Stimulated activated CD4-positive, alpha-beta T cell treated with anti-CD3 and anti-CD28 coated beads, Interleukin-1b, Interleukin-23, amount 100 ng/mL, for 24 hours (primary cell): Measurements from ENCODE around the gene ITIH4.

Source experiments
- DNase-seq, 4 experiments: peaks; one replicate each; pipeline ENCODE4 v3.0.0-alpha.2; 2020; ENCODE audit warnings: low read depth in 4 of 4, low spot score in 1 of 4

Gene ITIH4

GRCh38 chr3:52801839-52802238 lies 28.6 kb downstream of the ITIH4 start:
- no peak for DNase-seq

DNA sequence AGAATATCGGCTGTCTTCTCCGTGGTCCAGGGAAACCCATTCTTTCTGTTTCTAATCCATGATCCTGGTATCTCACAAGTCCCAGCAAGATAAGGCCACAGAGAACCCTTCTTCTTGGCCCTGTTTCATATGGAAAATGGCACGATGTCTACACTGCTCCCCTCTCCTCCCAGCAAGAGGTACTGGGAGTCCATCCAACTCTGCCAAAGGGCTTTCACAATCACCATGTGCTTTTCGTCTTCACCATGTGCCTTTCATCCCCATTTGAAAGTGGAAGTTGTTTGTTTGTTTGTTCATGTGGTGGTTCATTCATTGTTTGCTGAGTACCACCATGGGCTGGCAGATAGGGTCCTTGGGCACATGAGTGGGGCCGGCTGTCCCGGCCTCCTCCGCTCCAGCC lies 30.4 kb downstream of the ITIH4 start:
- no peak for DNase-seq

DNA sequence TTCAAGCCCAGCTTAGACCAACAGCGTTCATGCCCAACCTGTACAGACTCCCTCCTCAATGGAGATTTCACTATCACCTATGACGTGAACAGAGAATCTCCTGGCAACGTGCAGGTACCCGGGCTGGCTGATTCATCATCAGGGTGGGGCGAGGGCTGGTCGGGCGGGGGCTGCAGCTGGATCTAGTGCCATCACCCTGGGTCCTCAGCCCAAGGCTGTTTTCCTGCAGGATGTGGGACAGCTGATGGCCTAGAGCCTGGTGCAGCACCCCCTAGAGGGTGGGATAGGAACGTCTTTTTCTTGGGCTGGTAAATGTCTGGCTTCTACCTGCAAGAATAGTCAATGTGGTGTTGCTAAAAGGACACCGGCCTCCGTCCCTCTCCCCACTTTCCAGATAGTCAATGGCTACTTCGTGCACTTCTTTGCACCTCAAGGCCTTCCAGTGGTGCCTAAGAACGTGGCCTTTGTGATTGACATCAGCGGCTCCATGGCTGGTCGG lies 31.4 kb downstream of the ITIH4 start:
- no peak for DNase-seq

GRCh38 chr3:52798376-52798977 lies 32.0 kb downstream of the ITIH4 start:
- DNase-seq: no peak

DNA sequence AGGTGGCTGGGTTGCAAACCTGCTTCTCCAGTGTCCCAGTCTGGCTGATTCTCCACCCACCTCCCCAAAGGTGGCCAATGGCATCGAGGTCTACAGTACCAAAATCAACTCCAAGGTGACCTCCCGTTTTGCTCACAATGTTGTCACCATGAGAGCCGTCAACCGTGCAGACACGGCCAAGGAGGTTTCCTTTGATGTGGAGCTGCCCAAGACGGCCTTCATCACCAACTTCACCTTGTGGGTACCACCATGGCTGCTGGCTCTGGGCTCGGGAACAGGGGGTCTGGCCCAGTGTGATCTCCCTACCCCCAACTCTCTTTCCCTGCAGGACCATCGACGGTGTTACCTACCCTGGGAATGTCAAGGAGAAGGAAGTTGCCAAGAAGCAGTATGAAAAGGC lies 34.1 kb downstream of the ITIH4 start:
- no peak for DNase-seq

- DNase-seq: no peak
Measured at GRCh38 chr3:52795298-52795900, 35.1 kb downstream of the ITIH4 start.

DNA sequence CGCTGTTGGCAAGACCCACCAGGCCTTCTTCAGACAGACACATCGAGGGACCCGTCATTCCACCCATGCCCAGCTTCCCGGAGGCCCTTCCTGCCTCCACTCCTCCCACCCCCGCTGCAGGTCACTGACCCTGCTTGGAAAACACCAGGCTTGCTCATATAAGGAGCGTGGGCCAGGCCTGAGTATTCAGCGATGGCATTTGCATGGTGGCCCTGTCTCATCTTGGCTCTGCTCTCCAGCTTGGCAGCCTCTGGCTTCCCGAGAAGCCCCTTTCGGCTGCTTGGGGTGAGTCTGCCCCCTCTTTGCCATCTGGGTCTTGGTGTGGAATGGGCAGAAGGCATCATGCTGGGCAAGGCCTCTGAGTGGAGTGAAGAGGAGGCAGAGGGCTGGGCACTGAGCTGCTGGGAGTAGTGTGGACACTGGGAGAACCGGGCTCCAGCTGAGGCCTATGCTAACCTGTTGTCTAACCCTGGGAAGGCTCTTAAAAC lies 35.8 kb downstream of the ITIH4 start, which contains the start of gene ITIH3:
Gene ITIH3, plus strand, starts transcription at position 185 of the 488 bp plus-strand sequence. Its CDS starts 8 bp downstream, at position 193.
- no peak for DNase-seq

DNA sequence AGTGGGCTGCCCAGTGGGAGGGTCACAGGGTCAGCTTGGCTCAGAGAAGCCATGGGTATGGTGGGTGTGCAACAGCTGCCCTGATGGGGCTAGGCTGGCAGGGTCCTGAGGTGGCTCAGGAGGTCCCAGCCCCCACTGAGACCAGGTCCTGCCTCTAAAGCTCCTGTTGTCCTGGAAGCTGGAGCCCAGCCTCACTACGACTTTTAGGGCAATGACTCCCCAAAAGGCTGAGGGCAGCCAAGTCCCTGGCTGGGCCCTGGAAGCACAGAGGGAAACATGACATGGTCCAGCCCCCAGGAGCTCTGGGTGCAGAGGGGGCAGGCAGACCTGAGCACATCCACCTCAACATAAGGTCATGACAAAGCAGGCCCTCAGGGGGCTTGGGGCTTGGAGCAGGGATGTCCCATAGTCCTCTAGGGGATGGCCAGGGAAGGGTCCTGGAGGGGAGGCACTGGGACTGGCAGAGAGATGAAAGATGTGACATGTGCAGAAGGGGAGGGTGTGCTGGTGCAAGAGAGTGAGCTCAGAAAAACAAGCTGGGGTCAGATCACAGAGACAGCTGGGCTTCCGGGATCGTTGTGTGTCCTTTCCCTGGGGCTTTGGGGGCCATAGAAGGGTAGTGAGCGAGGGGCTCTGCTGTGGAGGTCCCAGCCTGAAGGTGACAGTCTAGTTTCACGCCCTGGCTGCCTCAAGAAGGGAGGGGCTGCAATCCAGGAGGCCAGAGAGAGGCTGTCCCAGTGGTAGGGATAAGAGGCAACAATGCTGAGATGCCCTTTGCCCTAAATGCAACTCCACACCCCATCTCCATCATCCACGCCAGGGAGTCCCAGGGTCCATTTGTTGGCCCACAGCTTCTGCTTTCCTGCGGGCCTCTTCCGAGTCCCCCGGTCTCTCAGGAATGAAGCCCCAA lies 36.5 kb downstream of the ITIH4 start:
- no peak for DNase-seq

GRCh38 chr3:52792961-52793695 lies 37.3 kb downstream of the ITIH4 start:
- DNase-seq: no peak

GRCh38 chr3:52792413-52792812 lies 38.1 kb downstream of the ITIH4 start:
- DNase-seq: no peak

DNA sequence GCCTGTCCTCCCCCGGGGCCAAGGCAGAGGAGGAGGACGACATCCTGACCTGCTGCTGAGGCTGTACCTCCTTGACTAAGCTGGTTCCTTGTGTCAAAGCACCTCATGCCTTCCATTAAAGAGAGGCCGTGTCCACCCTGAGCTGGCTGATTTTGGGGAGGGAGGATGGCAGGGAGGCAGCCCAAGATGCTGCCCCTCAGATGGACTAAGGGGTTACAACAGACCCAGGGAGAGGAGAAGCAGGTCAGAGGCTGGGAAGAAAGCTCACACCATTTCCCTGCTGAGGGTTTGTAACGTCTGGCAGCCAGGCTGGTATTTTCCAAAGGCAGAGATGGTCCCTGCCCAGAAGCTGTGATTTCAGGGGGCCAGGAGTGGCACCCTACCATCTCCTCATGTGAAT lies 38.5 kb downstream of the ITIH4 start:
- DNase-seq: no peak

DNA sequence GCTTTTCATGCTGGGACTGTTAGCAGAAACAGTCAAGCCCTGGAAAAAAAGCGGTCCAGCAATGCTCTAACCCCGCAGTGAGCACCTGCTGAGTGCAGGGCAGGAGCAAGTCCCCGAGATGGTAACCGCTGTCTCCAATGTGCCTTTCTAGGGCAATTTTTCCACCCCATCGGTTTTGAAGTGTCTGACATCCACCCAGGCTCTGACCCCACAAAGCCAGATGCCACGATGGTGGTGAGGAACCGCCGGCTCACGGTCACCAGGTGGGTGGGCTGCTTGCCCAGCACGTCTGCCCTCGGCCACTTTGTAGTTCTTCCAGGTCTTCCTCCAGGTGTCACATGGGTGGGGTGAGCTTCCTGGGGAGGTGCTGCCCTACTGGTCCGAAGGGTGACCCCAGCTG lies 39.1 kb downstream of the ITIH4 start:
- DNase-seq: no peak

- no peak for DNase-seq
Measured at GRCh38 chr3:52790741-52791140, 39.7 kb downstream of the ITIH4 start.

DNA sequence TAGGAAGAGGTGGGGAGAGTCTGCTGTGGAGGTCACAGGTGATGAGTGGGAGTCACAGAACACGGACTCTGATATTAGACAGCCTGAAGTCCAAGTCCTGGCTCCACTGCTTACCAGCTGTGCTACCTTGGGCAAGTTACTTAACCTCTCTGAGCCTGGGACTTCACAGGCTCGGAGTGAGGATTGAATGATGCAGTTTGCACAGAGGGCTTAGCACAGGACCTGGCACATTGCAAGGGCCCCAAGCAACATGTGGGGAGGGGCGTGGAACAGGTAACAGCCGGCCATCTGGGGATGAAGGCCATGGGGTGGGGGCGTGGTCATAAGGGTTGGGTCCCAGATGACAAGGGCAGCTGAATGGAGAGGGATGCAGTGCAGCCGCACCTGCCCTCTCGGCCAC lies 40.1 kb downstream of the ITIH4 start:
- DNase-seq: no peak

DNA sequence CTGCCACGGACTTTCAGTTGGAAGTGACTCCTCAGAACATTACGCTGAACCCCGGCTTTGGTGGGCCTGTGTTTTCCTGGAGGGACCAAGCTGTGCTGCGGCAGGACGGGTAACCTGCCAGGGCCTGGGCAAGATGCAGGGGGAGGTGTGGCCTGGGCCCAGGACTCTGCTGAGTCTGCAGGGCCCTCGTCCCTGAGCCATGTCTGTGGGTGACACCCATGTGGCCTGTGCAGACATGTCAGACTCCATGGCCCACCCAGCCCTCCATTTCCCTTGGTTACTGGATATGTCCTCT lies 40.8 kb downstream of the ITIH4 start:
- no peak for DNase-seq

DNA sequence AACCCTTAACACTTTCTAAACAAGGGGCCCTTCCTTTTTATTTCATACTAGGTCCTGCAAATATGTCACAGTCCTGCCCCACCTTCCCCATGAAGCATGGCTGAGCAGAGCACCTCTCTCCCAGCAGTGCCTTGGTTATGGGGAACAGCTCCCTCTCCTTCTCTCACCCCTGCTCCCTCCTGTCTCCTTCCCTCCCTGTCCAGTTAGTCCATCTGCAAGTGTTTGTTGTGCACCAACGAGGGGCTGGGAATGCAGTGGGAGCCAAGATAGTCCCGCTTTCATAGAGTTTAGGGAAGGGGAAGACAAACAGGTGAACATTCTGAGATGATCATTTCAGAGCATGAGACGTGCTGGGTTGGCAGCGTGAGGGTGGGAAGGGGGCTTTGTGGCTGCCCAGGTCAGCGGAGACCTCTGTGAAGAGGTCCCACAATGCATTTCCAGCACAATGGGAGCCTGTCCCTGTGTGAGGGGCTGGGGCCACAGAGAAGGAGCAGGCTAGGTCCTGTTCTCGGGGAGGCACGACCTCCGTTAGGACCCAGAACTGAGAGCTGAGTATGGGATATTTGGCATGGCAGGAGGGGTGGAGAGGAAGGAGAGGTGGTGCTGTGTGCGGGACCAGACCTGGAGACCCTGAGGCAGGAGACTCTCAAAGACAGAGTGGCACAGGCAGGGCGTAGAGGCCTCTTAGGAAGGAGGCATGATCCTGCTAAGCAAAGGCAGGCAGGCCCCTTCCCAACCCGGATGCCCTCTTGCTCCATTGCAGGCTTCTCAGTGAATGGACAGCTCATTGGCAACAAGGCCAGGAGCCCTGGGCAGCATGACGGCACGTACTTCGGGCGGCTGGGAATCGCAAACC lies 41.4 kb downstream of the ITIH4 start:
- no peak for DNase-seq

- no peak for DNase-seq
Measured at GRCh38 chr3:52787672-52788625, 42.5 kb downstream of the ITIH4 start.

GRCh38 chr3:52787246-52787645 lies 43.2 kb downstream of the ITIH4 start:
- no peak for DNase-seq
